Mucosa of rectum (tissue), 2 donors: ENCODE results near the gene CLEC7A.

Experiments
- H3K27ac ChIP-seq, 2 donors: one replicate each; pipeline ENCODE4 v1.7.0; 2013; ENCODE audit warnings: inconsistent platforms in 2 of 2, low read depth in 2 of 2, low read length in 2 of 2
- H3K27me3 ChIP-seq, 2 donors: one replicate each; pipeline ENCODE4 v1.7.0; 2013; ENCODE audit warnings: low read length in 2 of 2; ENCODE audit not compliant: control insufficient read depth in 2 of 2, insufficient read depth in 2 of 2
- H3K36me3 ChIP-seq, 2 donors: one replicate each; pipeline ENCODE4 v1.7.0; 2013; ENCODE audit warnings: low read length in 2 of 2; ENCODE audit not compliant: control insufficient read depth in 2 of 2, insufficient read depth in 2 of 2
- H3K4me1 ChIP-seq, 2 donors: one replicate each; pipeline ENCODE4 v1.7.0; 2013; ENCODE audit warnings: low read length in 2 of 2, mild to moderate bottlenecking in 1 of 2; ENCODE audit not compliant: control insufficient read depth in 2 of 2, insufficient read depth in 2 of 2
- H3K4me3 ChIP-seq, 2 donors: one replicate each; pipeline ENCODE4 v1.7.0; 2013; ENCODE audit warnings: low read length in 2 of 2
- H3K9ac ChIP-seq, 2 donors: one replicate each; pipeline ENCODE4 v1.7.0; 2013; ENCODE audit warnings: low read length in 2 of 2, low read depth in 1 of 2, mild to moderate bottlenecking in 1 of 2
- H3K9me3 ChIP-seq, 2 donors: one replicate each; pipeline ENCODE4 v1.7.0; 2013; ENCODE audit warnings: low read length in 2 of 2; ENCODE audit not compliant: control insufficient read depth in 2 of 2
- donor health status: healthy.
- donor health status: Normal muscosa, but diverticular disease.

The CLEC7A gene

DNA sequence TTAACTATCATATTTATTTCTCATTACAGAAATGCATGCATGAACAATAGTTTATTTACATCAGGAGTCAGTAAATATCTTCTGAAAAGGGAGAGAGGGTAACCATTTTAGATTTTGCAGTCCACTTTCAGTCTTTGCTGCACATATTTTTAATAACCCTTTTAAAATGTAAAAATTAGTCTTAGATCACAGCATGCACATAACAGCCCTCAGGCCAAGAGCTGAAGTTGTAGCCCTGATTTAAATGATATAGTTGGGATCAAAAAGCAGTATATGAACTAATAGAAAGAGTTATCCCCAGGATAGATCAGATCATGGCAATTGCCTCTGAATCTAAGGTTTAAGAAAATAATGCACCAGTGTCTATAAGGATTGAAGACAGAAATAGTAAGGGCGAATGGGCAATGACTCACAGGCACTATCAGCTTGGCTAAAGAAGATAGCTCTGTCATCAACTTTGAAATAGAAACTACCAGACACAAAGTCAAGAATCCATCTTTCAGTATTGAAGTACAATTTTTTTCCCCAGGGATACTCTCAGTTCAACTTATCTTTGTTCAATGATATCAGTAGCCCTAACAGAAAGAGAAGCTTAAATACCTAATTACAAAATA is 13.1 kb upstream of the CLEC7A start:
- Histone ChIP-seq H3K4me3 (no peak overlapping the region), H3K4me1 (no peaks in the 10 kb centered on the region), H3K9me3 (no peaks in the 10 kb centered on the region), H3K9ac (no peak overlapping the region), H3K27ac (no peak overlapping the region), H3K36me3 (no peaks in the 10 kb centered on the region), H3K27me3 (no peaks in the 10 kb centered on the region)

GRCh38 chr12:10140001-10140400 is 10.0 kb upstream of the CLEC7A start:
- Histone ChIP-seq H3K27ac (no peak overlapping the region), H3K36me3 (no peaks in the 10 kb centered on the region), H3K27me3 (no peaks in the 10 kb centered on the region), H3K4me1 (no peaks in the 10 kb centered on the region), H3K9me3 (no peaks in the 10 kb centered on the region), H3K9ac (no peak overlapping the region), H3K4me3 (no peak overlapping the region)

DNA sequence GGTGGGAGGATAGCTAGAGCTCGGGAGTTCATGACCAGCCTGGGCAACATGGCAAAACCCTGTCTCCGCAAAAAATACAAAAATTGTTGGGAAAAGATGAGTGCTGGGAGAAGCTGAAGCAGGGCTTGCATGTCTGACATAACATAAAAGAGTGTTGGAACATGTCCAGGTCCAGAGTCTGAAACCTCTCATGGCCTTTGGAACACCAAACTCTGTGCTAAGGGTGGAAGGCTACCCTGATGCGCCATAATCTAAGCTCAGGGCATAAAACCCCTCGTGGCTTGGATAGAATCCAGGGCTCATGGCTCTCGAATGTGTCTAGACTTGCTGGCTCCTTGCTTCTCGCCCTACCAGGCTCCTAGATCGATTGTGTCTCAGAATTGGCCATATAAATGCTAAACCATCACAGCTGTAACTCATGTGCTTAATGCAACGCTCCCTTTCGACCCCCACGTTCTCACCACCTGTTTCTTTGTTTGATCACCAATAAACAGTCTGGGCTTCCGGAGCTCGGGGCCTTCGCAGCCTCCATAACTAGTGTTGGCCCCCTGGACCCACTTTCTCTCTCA is 6.7 kb upstream of the CLEC7A start:
- Histone ChIP-seq H3K4me1 (no peaks in the 10 kb centered on the region), H3K36me3 (no peaks in the 10 kb centered on the region), H3K27ac (no peak overlapping the region), H3K9ac (no peak overlapping the region), H3K4me3 (no peak overlapping the region), H3K27me3 (no peaks in the 10 kb centered on the region), H3K9me3 (no peaks in the 10 kb centered on the region)

GRCh38 chr12:10135126-10135525 is 5.1 kb upstream of the CLEC7A start:
- Histone ChIP-seq H3K27ac (no peak overlapping the region), H3K27me3 (no peaks in the 10 kb centered on the region), H3K4me3 (no peak overlapping the region), H3K36me3 (no peaks in the 10 kb centered on the region), H3K9me3 (no peaks in the 10 kb centered on the region), H3K4me1 (no peaks in the 10 kb centered on the region), H3K9ac (no peak overlapping the region)

DNA sequence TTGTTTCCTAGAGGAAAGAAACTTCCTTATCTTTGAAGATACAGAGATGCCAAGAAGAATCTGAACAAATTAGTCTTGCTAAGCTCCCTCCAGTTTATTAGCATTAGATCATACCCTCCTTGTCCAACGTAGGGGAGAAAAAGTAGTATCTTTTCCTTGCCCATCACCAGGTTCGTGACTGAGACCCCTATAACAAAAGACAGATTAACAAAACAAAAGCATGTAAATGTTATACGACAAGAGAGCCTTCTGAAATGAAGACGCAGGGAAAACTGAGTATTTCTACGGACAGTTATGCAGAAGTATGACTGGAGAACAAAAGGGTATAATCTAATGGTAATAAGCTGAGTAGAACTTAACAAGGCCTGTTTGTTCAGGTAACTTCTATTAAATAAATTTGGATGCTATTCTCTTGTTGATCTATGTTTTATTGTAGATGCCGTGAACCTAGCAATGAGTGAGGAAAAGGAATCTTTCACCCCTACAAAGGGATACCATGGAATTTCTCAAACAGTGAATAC is 2.9 kb upstream of the CLEC7A start:
- H3K9ac ChIP-seq, result no peak overlapping the region

GRCh38 chr12:10131111-10131690 is 1.2 kb upstream of the CLEC7A start:
- no peak overlapping the region for H3K9ac ChIP-seq
- H3K36me3 ChIP-seq, result no peaks in the 10 kb centered on the region
- H3K27ac ChIP-seq, result no peak overlapping the region
- H3K9me3 ChIP-seq, result no peaks in the 10 kb centered on the region
- H3K4me1 ChIP-seq, result no peaks in the 10 kb centered on the region
- no peaks in the 10 kb centered on the region for H3K27me3 ChIP-seq
- no peak overlapping the region for H3K4me3 ChIP-seq

More for the DNA sequence above, 2.9 kb upstream of the CLEC7A start:
- Histone ChIP-seq H3K4me3 (no peak overlapping the region), H3K27me3 (no peaks in the 10 kb centered on the region), H3K9me3 (no peaks in the 10 kb centered on the region), H3K36me3 (no peaks in the 10 kb centered on the region), H3K4me1 (no peaks in the 10 kb centered on the region), H3K27ac (no peak overlapping the region)

DNA sequence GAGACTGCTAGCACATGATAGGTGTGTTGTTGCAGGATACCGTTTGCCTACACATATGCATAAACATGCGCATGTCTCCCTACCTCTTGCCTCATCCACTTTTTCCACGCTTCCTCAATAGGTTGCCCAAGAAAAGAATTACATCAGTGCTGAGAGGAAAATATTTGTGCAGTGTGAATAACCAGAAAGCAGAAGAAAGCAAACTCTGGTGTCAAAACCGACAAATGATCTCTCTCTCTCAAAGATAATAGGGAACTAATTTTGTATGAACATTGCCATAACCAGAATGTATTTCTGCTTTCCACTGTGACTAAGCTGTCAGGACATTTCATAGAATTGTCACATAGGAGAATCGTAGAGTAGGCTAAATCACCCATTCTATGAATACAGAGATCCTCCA is 1.3 kb downstream of the CLEC7A start:
- peak overlapping the region in 1 of 2 donors; percentile 17 for H3K9ac ChIP-seq
- peak overlapping the region in 1 of 2 donors; percentile 43 for H3K4me3 ChIP-seq
- H3K27me3 ChIP-seq, result no peaks in the 10 kb centered on the region
- H3K9me3 ChIP-seq, result no peaks in the 10 kb centered on the region
- peak overlapping the region in 1 of 2 donors; percentile 23 for H3K27ac ChIP-seq
- no peaks in the 10 kb centered on the region for H3K36me3 ChIP-seq
- H3K4me1 ChIP-seq, result no peaks in the 10 kb centered on the region

- Histone ChIP-seq H3K9me3 (no peaks in the 10 kb centered on the region), H3K4me1 (no peaks in the 10 kb centered on the region), H3K36me3 (no peaks in the 10 kb centered on the region), H3K27me3 (no peaks in the 10 kb centered on the region), H3K27ac (no peak overlapping the region), H3K9ac (no peak overlapping the region), H3K4me3 (no peak overlapping the region)
Measured at GRCh38 chr12:10126413-10126812, 3.6 kb downstream of the CLEC7A start.

DNA sequence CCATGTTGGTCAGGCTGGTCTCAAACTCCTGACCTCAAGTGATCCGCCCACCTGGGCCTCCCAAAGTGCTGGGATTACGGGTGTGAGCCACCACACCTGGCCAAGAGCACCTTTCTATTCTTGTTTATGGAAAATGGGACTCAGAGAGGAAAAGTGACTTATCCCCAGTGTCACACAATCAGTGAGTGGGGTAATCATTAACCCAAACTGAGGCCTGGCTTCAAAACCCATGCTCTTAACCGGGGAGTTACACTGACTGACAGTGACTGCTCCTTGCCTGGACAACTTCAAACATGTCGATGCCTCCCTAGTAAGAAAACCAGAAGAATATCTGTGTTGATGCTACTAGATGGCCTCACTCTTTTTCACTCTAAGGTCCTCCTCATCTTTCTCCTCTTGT is 7.3 kb downstream of the CLEC7A start:
- Histone ChIP-seq H3K9ac (no peak overlapping the region), H3K36me3 (no peaks in the 10 kb centered on the region), H3K27ac (no peak overlapping the region), H3K4me1 (no peaks in the 10 kb centered on the region), H3K4me3 (no peak overlapping the region), H3K27me3 (no peaks in the 10 kb centered on the region), H3K9me3 (no peaks in the 10 kb centered on the region)

DNA sequence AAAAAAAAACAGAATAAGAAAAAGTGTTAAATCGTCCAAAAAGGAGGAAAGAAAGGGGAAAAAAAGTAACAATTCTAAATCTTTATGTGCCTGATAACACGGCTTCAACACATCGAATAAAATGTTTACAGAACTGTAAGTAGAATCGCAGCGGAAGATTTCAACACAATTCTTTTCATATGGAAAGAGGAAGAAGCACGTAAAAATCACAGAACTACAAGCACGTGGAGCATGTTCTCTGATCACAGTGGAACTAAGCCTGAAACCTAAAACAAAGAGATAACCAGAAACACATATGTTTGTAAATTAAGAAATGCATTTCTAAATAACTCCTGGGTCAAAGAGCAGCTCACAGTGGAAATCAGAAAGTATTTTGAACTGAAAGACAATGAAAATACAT is 8.7 kb downstream of the CLEC7A start:
- Histone ChIP-seq H3K27me3 (no peaks in the 10 kb centered on the region), H3K4me1 (no peaks in the 10 kb centered on the region), H3K36me3 (no peaks in the 10 kb centered on the region), H3K27ac (no peak overlapping the region), H3K9me3 (no peaks in the 10 kb centered on the region), H3K9ac (no peak overlapping the region), H3K4me3 (no peak overlapping the region)
